ENCODE results near the gene GTPBP1. TPM values are rescaled to one million over a fixed set of nuclear protein-coding genes. Genes with fewer than 3 reads are reported as not detected.

Gene GTPBP1
- total RNA-seq: 19.2 and 19.9 TPM in 2 replicates

GRCh38 chr22:38705235-38706100 is at the start of gene GTPBP1:
Gene GTPBP1 (plus strand): TSS chr22:38705944. CDS start chr22:38705956, 12 bp downstream.

DNA sequence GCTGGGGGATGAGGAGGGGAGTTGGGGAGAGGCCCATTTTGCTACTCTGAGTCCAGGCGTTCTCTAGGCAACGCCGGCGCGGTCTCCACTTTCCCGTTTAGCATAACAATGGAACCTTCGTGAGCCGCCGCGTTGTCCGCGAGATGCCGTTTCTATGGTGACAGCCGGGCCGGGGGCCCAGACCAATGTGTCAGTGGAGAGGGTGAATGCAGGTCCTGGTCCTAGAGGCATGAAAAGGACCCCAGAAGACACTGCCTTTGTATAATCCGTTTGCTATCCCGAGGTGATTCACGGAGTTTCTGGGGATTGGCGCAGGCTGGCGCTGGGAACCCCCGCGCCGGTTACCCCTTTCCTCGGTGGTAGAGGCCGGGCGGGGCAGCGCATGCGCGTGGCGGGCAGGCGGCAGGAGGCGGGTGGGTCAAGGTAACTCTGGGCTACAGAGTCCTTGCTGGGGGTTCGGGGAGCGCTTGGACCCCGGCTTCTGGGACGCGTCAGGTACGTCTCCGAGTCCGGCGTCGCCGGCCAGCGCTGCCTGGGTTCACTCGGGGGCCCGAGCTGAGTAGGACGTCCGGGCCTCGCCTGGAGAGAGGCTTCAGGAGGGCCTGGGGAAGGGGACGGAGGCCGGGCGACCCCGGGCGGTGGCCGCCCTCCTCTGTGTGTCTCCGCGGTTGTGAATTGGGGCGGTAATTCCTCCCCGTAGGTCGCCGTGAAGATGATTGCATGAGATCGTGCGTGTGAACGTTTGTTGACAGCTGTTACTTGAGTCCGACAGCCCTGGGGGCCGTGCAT is 49.3 kb upstream of the GTPBP1 start, which contains the start of the genes CBY1 and FAM227A:
Gene CBY1, plus strand, starts transcription at position 383 of the 789 bp plus-strand sequence. CDS start 11,417 bp downstream, outside the sequence.
Gene FAM227A, minus strand, starts transcription at position 137 of the 789 bp plus-strand sequence. CDS start 6,224 bp downstream, outside the sequence.

GRCh38 chr22:38681582-38682335 is 24.0 kb upstream of the GTPBP1 start, which contains the start of gene TOMM22:
Gene TOMM22 (plus strand): TSS chr22:38681957. CDS start chr22:38681979, 22 bp downstream.

DNA sequence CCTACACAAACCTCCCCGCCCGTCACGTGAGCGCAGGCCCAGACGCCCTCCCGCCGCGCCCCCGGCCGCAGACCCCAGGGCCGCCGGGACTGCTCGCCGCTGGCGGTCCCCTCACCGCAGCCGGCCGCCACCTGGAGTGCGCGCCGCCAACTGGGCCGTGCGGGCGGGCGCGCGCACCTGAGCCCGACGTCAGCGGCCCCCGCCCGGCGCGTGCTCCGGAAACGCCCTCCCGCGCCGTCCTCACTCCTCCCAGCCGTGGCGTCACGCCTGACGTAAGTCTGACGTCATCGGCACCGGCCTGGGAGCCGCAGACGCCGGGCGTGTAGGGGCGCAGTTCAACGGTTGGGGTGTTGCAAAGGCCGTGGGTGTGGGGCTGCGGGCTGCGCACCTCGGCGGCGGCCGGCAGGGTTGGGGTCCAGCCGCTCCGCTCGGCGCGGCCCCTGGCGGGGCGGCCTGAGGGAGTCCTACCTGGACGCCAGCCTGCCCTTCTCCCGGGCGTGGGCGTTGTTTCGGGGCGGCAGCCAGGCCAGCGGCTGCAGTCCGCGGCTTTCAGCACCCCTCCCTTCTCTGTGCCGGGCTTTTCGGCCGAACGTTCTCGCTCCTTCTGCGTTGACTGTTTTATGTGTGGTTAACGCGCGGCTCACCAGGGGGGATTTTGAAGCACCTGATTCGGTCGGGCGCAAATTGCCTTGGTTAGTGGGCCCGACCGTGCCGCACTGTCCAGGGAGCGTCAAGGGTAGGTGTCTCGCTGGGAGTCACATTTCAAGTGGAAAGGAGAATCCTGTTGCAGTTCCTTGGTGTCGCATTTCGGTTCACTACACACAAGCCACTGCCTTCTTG is 4.7 kb upstream of the GTPBP1 start, which contains the start of gene JOSD1:
Gene JOSD1, minus strand, starts transcription at position 155 of the 840 bp plus-strand sequence. CDS start 956 bp downstream, outside the sequence.

GRCh38 chr22:38755911-38756532 is 50.3 kb downstream of the GTPBP1 start, which contains the start of gene SUN2:
Gene SUN2 (minus strand): TSS chr22:38755998. CDS start chr22:38752628, 3,370 bp downstream.

Other genes with a start within 250 kb of the GTPBP1 start
- 18.1 and 28.8 TPM in 2 replicates for gene KDELR3, start 237.8 kb upstream of the GTPBP1 start, total RNA-seq
- gene DDX17, start 199.6 kb upstream of the GTPBP1 start, total RNA-seq: 291 and 453 TPM in 2 replicates
- gene DMC1, start 135.8 kb upstream of the GTPBP1 start, total RNA-seq: 0.76 and 1.1 TPM in 2 replicates
- gene FAM227A, start 49.6 kb upstream of the GTPBP1 start, total RNA-seq: 0.11 and 0.60 TPM in 2 replicates
- gene CBY1, start 49.3 kb upstream of the GTPBP1 start, total RNA-seq: 17.2 and 17.8 TPM in 2 replicates
- gene TOMM22, start 24.0 kb upstream of the GTPBP1 start, total RNA-seq: 73.8 and 78.2 TPM in 2 replicates
- gene JOSD1, start 5.0 kb upstream of the GTPBP1 start, total RNA-seq: 76.0 and 84.6 TPM in 2 replicates
- 106 and 114 TPM in 2 replicates for gene SUN2, start 50.1 kb downstream of the GTPBP1 start, total RNA-seq
- 14.7 and 17.0 TPM in 2 replicates for gene DNAL4, start 88.2 kb downstream of the GTPBP1 start, total RNA-seq
- gene NPTXR, start 138.1 kb downstream of the GTPBP1 start, total RNA-seq: 0.09 and 0.11 TPM in 2 replicates
- 12.0 and 15.4 TPM in 2 replicates for gene CBX6, start 166.3 kb downstream of the GTPBP1 start, total RNA-seq